Activated CD8-positive, alpha-beta memory T cell treated with anti-CD3 and anti-CD28 coated beads for 36 hours (primary cell): ENCODE data around the gene SPRR2B. TPM values are rescaled to one million over a fixed set of nuclear protein-coding genes. Genes with fewer than 3 reads are reported as not detected.
"Not testable (repeated sequence)": the region's sequence is repeated elsewhere in the genome, so short reads cannot be mapped to it uniquely, and the experiment has no call there.

ENCODE experiments used
- CTCF ChIA-PET: fragments of 350-600 bp; sonication (Branson Sonifier 250); formaldehyde crosslinking; loops from one replicate; lab custom pipeline; 2021; ENCODE audit warnings: antibody characterized with exemption; lab: Charles Lee
- POLR2A ChIA-PET: fragments of 350-600 bp; sonication (Branson Sonifier 250); formaldehyde crosslinking; loops from one replicate; lab custom pipeline; 2021; ENCODE audit warnings: antibody characterized with exemption; lab: Charles Lee
- total RNA-seq, 2 experiments: library from RNA; stranded (reverse); gene quantifications; one replicate each; pipeline ENCODE4 v1.2.3, GENCODE V29; 2021

SPRR2B gene
- total RNA-seq, 2 experiments from 2014 or later = not detected

- ChIA-PET POLR2A (no interaction called here), CTCF (no interaction called here)
Measured at GRCh38 chr1:153040950-153041631, 30.3 kb downstream of the SPRR2B start, which contains the start of gene SPRR2D. Gene SPRR2D, minus strand, starts transcription at chr1:153041120. Its CDS starts 774 bp downstream, at chr1:153040346.

- ChIA-PET POLR2A (no interaction called here), CTCF (no interaction called here)
Measured at GRCh38 chr1:153035211-153035610, 36.2 kb downstream of the SPRR2B start.

GRCh38 chr1:153032677-153033308, 38.6 kb downstream of the SPRR2B start:
- ChIA-PET POLR2A (no interaction called here), CTCF (no interaction called here)

GRCh38 chr1:153032073-153032472, 39.3 kb downstream of the SPRR2B start:
- POLR2A ChIA-PET = no interaction called here
- CTCF ChIA-PET = no interaction called here

GRCh38 chr1:153030895-153031294, 40.5 kb downstream of the SPRR2B start, which contains the start of gene SPRR1B:
Gene SPRR1B, plus strand, starts transcription at chr1:153031203. Its CDS starts 1,143 bp downstream, at chr1:153032346.
- CTCF ChIA-PET = no interaction called here
- POLR2A ChIA-PET = no interaction called here

GRCh38 chr1:153028766-153029165, 42.6 kb downstream of the SPRR2B start:
- POLR2A ChIA-PET = no interaction called here

GRCh38 chr1:153025797-153026196, 45.6 kb downstream of the SPRR2B start:
- CTCF ChIA-PET = no interaction called here
- POLR2A ChIA-PET = no interaction called here

More at GRCh38 chr1:153028766-153029165, 42.6 kb downstream of the SPRR2B start:
- CTCF ChIA-PET = no interaction called here

- ChIA-PET POLR2A (no interaction called here), CTCF (no interaction called here)
Measured at GRCh38 chr1:153024413-153024812, 47.0 kb downstream of the SPRR2B start.

- ChIA-PET POLR2A (no interaction called here), CTCF (no interaction called here)
Measured at GRCh38 chr1:153023109-153023508, 48.3 kb downstream of the SPRR2B start.

GRCh38 chr1:153022340-153022739, 49.1 kb downstream of the SPRR2B start:
- POLR2A ChIA-PET, CTCF ChIA-PET: not testable (repeated sequence)

GRCh38 chr1:153021829-153022228, 49.6 kb downstream of the SPRR2B start:
- POLR2A ChIA-PET, CTCF ChIA-PET: not testable (repeated sequence)

Other genes with a start within 250 kb of the SPRR2B start
- gene LCE1A, start 244.1 kb downstream of the SPRR2B start, total RNA-seq = not detected
- gene LCE6A, start 228.8 kb downstream of the SPRR2B start, total RNA-seq = not detected
- not detected for gene LCE7A, start 211.6 kb downstream of the SPRR2B start, total RNA-seq
- gene SMCP, start 193.3 kb downstream of the SPRR2B start, total RNA-seq = not detected
- not detected for gene IVL, start 163.1 kb downstream of the SPRR2B start, total RNA-seq
- not detected for gene SPRR5, start 124.4 kb downstream of the SPRR2B start, total RNA-seq
- gene SPRR4, start 101.0 kb downstream of the SPRR2B start, total RNA-seq = not detected
- gene SPRR1A, start 87.5 kb downstream of the SPRR2B start, total RNA-seq = not detected
- not detected for gene SPRR3, start 69.9 kb downstream of the SPRR2B start, total RNA-seq
- not detected for gene SPRR1B, start 40.4 kb downstream of the SPRR2B start, total RNA-seq
- gene SPRR2D, start 30.5 kb downstream of the SPRR2B start, total RNA-seq = not detected
- gene SPRR2A, start 14.1 kb downstream of the SPRR2B start, total RNA-seq = not detected
- gene SPRR2E, start 22.9 kb upstream of the SPRR2B start, total RNA-seq = not detected
- not detected for gene SPRR2F, start 41.9 kb upstream of the SPRR2B start, total RNA-seq
- gene SPRR2G, start 79.3 kb upstream of the SPRR2B start, total RNA-seq = not detected
- gene LELP1, start 131.8 kb upstream of the SPRR2B start, total RNA-seq = not detected
- gene PRR9, start 146.0 kb upstream of the SPRR2B start, total RNA-seq = not detected
- not detected for gene LORICRIN, start 188.1 kb upstream of the SPRR2B start, total RNA-seq
- not detected for gene PGLYRP3, start 241.3 kb upstream of the SPRR2B start, total RNA-seq